ENCODE measurements around the gene FSD1. TPM values are rescaled to one million over a fixed set of nuclear protein-coding genes. Genes with fewer than 3 reads are reported as not detected.

FSD1 gene
- total RNA-seq, 1 experiment from 2014 or later: not detected

DNA sequence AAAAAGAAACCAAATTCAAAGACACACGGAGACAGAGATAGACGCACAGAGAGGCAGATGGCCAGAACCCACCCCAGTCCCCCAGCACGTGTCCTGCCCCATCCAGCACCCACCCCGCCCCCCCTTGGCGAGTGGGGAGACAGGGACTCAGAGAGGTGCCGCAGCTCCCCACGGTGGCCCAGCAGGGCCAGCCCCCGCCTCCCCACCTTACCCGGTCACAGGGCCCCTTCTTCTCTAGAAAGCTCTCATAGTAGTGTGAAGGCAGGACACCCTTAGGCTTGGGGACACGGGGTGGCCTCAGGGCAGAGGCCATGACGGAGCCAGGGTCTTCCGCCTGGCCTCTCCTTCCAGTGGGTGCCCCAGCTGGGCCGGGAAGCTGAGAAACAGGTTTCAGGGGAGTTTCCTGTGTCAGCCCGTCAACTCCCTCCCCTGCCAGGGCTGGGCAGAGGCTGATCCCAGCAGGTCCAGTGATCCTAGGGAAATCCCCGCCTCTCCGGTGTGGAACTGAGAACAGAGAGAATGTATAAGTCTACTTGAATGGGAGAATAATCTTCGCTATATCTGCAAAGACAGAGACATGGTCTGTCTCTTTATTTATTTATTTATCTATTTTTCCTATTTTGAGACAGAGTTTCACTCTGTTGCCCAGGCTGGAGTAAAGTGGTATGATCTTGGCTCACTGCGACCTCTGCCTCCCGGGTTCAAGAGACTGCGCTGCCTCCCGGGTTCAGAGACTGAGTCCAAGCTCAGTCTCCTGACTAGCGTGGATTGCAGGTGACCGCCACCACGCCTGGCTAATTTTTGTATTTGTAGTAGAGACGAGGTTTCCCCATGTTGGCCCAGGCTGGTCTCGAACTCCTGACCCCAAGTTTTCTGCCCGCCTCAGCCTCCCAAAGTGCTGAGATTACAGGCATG, 34.3 kb downstream of the FSD1 start, which contains the start of gene STAP2:
Gene STAP2, minus strand, starts transcription at position 387 of the 915 bp plus-strand sequence. Its CDS starts 74 bp downstream, at position 313.
- Histone ChIP-seq H3K4me1 (replicated peaks; ENCODE audit: insufficient read depth) (no peaks in the 10 kb centered on the region), H3K36me3 (ENCODE audit: low read depth) (no peaks in the 10 kb centered on the region), H3F3A (ENCODE audit: insufficient read depth, low read depth) (no peaks in the 10 kb centered on the region), H3K4me2 (peak within 1 kb of the TSS; percentile 91), H3K4me3 (peak within 1 kb of the TSS; percentile 64), H3K27me3 (ENCODE audit: insufficient read depth, low read depth) (no peaks in the 10 kb centered on the region), H2AFZ (peak within 1 kb of the TSS; percentile 75), H3K27ac (no peak within 1 kb of the TSS), H3K9me2 (ENCODE audit: insufficient read depth) (no peaks in the 10 kb centered on the region), H4K20me1 (ENCODE audit: insufficient read depth) (no peaks in the 10 kb centered on the region), H3K9me3 (ENCODE audit: insufficient read depth, low read depth) (no peaks in the 10 kb centered on the region), H3K79me2 (ENCODE audit: low read depth) (no peaks in the 10 kb centered on the region)
- TF ChIP-seq EZH2 (IDR thresholded peaks at IDR 0.05; ENCODE audit: low read depth): no peak
- TF ChIP-seq, protein P1, sequence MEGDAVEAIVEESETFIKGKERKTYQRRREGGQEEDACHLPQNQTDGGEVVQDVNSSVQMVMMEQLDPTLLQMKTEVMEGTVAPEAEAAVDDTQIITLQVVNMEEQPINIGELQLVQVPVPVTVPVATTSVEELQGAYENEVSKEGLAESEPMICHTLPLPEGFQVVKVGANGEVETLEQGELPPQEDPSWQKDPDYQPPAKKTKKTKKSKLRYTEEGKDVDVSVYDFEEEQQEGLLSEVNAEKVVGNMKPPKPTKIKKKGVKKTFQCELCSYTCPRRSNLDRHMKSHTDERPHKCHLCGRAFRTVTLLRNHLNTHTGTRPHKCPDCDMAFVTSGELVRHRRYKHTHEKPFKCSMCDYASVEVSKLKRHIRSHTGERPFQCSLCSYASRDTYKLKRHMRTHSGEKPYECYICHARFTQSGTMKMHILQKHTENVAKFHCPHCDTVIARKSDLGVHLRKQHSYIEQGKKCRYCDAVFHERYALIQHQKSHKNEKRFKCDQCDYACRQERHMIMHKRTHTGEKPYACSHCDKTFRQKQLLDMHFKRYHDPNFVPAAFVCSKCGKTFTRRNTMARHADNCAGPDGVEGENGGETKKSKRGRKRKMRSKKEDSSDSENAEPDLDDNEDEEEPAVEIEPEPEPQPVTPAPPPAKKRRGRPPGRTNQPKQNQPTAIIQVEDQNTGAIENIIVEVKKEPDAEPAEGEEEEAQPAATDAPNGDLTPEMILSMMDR (conservative IDR thresholded peaks at IDR 0.05): no peak
- peak; percentile 68 to 70 for DNase-seq
- ChIA-PET POLR2A (ENCODE audit: unreplicated experiment) (interaction anchor here (0.6 to 0.7 kb wide), 3 partner anchors 60 to 134 kb away, joined by 4 to 9 read pairs (median 7); no protein-coding TSS in a partner anchor), CTCF (interaction anchor here (0.6 to 1.2 kb wide), 2 partner anchors 10 to 14 kb away, joined by 3 to 10 read pairs; no protein-coding TSS in a partner anchor)
- intact Hi-C loops (cut with micrococcal nuclease; ENCODE audit: unreplicated experiment): no loop called here
- BruUV-seq (replicated peaks): no TSS peak

DNA sequence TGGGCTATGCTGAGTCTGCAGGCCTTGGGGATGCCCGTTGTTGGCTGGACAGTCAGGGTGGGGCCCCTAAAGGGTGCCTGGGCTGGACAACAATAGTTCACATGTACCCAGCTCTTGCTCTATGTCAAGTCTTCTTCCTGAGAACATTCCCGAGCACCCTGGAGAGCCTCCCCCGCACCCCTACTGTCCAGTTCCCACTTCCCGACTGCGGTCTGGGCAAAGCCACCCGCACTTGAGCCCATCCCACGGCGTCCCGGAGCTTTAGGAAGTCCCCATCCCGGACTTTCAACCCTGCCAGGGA, 37.9 kb downstream of the FSD1 start:
- no peaks in the 10 kb centered on the region for H3K27me3 ChIP-seq (ENCODE audit: insufficient read depth, low read depth)
- H3K27ac ChIP-seq: no peak overlapping the region
- TSS peak; percentile 97 for BruUV-seq (replicated peaks)
- intact Hi-C loops (cut with micrococcal nuclease; ENCODE audit: unreplicated experiment): loop anchor here (2.0 kb wide), 1 partner anchor 61 kb away; the partner anchor contains the start of gene CHAF1A
- no peaks in the 10 kb centered on the region for H4K20me1 ChIP-seq (ENCODE audit: insufficient read depth)
- TF ChIP-seq, protein P1 (conservative IDR thresholded peaks at IDR 0.05): no peak
- TF ChIP-seq EZH2 (IDR thresholded peaks at IDR 0.05; ENCODE audit: low read depth): no peak
- H3F3A ChIP-seq (ENCODE audit: insufficient read depth, low read depth): no peaks in the 10 kb centered on the region
- H3K79me2 ChIP-seq (ENCODE audit: low read depth): no peaks in the 10 kb centered on the region
- DNase-seq: no peak
- no peaks in the 10 kb centered on the region for H3K9me2 ChIP-seq (ENCODE audit: insufficient read depth)
- ChIA-PET CTCF (interaction anchor here (0.6 to 1.4 kb wide), 2 partner anchors 10 to 74 kb away, joined by 3 to 6 read pairs; no protein-coding TSS in a partner anchor), POLR2A (ENCODE audit: unreplicated experiment) (interaction anchor here (0.5 to 1.6 kb wide), 7 partner anchors 10 to 95 kb away, joined by 3 to 29 read pairs (median 7); partner anchors contain the start of gene YJU2)
- H3K4me2 ChIP-seq: peak overlapping the region; percentile 84
- no peaks in the 10 kb centered on the region for H3K4me1 ChIP-seq (replicated peaks; ENCODE audit: insufficient read depth)
- peak overlapping the region; percentile 59 for H3K4me3 ChIP-seq
- H3K36me3 ChIP-seq (ENCODE audit: low read depth): no peaks in the 10 kb centered on the region
- H2AFZ ChIP-seq: peak overlapping the region; percentile 93
- no peaks in the 10 kb centered on the region for H3K9me3 ChIP-seq (ENCODE audit: insufficient read depth, low read depth)

GRCh38 chr19:4342615-4343369, 38.4 kb downstream of the FSD1 start:
- Histone ChIP-seq H3K9me3 (ENCODE audit: insufficient read depth, low read depth) (no peaks in the 10 kb centered on the region), H3K79me2 (ENCODE audit: low read depth) (no peaks in the 10 kb centered on the region), H3K9me2 (ENCODE audit: insufficient read depth) (no peaks in the 10 kb centered on the region), H3K27ac (peak overlapping the region; percentile 56), H3K4me3 (peak overlapping the region; percentile 61), H3K36me3 (ENCODE audit: low read depth) (no peaks in the 10 kb centered on the region), H3K27me3 (ENCODE audit: insufficient read depth, low read depth) (no peaks in the 10 kb centered on the region), H4K20me1 (ENCODE audit: insufficient read depth) (no peaks in the 10 kb centered on the region), H2AFZ (peak overlapping the region; percentile 96), H3K4me1 (replicated peaks; ENCODE audit: insufficient read depth) (no peaks in the 10 kb centered on the region), H3F3A (ENCODE audit: insufficient read depth, low read depth) (no peaks in the 10 kb centered on the region), H3K4me2 (peak overlapping the region; percentile 84)
- intact Hi-C loops (cut with micrococcal nuclease; ENCODE audit: unreplicated experiment): loop anchor here (2.0 kb wide), 1 partner anchor 60 kb away; the partner anchor contains the start of gene CHAF1A
- peak; percentile 90 to 98 for DNase-seq
- no TSS peak for BruUV-seq (replicated peaks)
- ChIA-PET CTCF (interaction anchor here (0.6 to 1.4 kb wide), 3 partner anchors 10 to 79 kb away, joined by 3 to 7 read pairs (median 6); no protein-coding TSS in a partner anchor), POLR2A (ENCODE audit: unreplicated experiment) (interaction anchor here (0.5 to 1.6 kb wide), 11 partner anchors 10 to 580 kb away, joined by 3 to 29 read pairs (median 4); partner anchors contain the start of gene YJU2)
- TF ChIP-seq EZH2 (IDR thresholded peaks at IDR 0.05; ENCODE audit: low read depth): no peak
- TF ChIP-seq, protein P1 (conservative IDR thresholded peaks at IDR 0.05): no peak

Data from PC-9 (cell line).